Measurements from ENCODE around the gene ECHS1.

GRCh38 chr10:133393401-133394063 is 20.4 kb upstream of the ECHS1 start:
- TF ChIP-seq CTCF (conservative IDR thresholded peaks at IDR 0.05), result no peak
- no peak for TF ChIP-seq EZH2 (IDR thresholded peaks at IDR 0.05; ENCODE audit: low read depth)
